NCI-H510A (cell line): ENCODE measurements around the gene B4GALT7.
"Not testable (repeated sequence)": the region's sequence is repeated elsewhere in the genome, so short reads cannot be mapped to it uniquely, and the experiment has no call there.

ENCODE experiments used
- DNase-seq: peaks from one replicate; lab custom pipeline; 2025; lab: John Stamatoyannopoulos, UW

B4GALT7 gene

DNA sequence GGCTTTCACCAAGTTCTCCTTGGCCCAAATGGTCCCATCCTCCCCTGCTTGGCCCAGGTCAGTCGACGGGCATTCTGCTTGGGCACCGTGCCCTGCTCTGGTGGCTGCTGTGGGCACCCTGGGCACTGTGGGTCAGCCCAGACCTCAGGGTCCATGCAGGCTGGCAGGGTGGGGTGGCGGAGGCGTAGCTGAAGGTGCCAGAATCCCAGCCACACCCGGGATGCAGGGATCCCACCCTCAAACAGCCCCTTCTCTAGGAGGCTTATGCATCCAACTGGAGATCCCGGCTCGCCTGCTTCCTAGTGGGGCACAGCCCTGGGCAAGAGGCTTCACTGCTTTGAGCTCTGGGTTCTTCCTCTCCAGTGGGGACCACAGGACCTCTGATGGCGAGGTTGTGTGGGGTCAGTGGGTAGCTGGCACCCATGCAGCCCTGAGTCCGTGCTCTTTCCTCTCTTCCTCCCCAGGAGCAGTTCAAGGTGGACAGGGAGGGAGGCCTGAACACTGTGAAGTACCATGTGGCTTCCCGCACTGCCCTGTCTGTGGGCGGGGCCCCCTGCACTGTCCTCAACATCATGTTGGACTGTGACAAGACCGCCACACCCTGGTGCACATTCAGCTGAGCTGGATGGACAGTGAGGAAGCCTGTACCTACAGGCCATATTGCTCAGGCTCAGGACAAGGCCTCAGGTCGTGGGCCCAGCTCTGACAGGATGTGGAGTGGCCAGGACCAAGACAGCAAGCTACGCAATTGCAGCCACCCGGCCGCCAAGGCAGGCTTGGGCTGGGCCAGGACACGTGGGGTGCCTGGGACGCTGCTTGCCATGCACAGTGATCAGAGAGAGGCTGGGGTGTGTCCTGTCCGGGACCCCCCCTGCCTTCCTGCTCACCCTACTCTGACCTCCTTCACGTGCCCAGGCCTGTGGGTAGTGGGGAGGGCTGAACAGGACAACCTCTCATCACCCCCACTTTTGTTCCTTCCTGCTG, 9.4 kb downstream of the B4GALT7 start:
- no peak for DNase-seq

GRCh38 chr5:177610131-177610769, 10.3 kb downstream of the B4GALT7 start:
- DNase-seq, result no peak

DNA sequence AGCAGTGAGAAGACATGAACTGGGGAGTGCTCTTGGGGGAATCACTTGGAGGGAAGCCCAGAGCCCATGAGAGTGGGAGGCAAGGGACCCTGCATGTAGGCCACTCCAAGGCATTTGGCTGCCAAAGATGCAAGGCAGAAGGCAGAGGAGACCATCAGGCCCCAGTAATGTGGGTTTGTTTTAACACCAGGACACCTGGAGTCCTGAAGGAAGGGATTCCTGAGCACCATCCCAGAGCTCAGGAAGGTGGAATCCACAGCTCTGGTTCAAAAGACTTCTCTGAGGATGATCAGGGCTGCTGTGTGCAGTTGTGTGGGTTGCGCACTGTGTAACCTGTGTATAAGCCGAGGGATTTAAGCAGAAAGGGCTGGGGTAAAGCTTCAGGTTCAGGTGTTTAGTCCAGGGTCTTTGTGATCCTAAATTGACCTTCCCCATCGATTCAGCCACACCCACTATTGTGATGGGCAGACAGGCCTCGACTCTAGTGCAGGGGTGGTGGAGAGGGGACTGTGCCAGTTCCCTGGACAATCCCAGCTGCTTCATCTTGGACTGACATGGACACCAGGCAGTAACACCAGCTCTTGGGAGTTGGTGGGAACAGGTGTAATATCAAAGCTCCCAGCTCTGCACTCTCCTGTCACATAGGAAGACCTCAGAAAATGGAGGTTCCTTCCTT, 11.0 kb downstream of the B4GALT7 start:
- no peak for DNase-seq

- DNase-seq, result no peak
Observed at GRCh38 chr5:177611446-177612214, 11.7 kb downstream of the B4GALT7 start.

DNA sequence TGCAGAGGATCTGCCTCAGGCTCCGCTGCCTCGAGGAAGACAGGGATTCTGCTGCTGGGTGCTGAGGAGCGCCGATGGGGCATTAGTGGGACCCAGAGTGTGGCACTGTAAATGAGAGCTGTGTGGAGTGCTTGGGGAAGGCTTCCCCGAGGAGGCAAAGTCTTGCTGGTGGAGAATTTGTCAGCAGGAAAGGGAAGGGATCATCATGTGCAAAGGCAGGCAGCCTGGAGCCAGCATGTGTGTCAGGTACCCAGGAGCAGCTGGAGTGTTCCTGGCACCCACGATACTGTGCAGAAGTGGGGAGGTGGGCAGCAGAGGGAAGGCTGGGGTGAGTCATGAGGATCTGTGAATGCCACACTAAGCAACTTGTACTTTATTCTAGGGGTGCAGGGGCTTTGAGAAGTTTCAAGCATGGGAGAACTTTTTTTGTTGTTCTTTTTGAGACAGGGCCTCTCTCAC, 12.3 kb downstream of the B4GALT7 start:
- no peak for DNase-seq

DNA sequence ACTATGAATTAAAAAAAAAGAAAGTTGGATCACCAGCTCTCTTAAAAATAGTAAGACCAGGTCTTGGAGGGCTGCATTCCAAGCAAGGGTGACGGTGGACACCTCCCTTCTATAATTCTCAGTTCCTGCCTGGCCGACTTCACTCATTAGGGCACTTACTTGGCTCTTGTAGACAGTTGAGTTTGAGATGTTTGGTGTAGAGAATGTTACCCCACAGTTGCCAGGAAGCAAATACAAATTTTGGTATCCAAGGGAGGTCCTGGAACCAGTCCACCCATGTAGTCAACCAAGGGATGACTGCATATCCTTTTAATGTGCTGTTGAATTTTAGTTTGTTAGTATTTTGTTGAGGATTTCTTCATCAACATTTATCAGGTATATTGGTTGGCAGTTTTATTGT, 20.6 kb downstream of the B4GALT7 start:
- no peak for DNase-seq

GRCh38 chr5:177624172-177624571, 24.2 kb downstream of the B4GALT7 start:
- DNase-seq, result not testable (repeated sequence)

DNA sequence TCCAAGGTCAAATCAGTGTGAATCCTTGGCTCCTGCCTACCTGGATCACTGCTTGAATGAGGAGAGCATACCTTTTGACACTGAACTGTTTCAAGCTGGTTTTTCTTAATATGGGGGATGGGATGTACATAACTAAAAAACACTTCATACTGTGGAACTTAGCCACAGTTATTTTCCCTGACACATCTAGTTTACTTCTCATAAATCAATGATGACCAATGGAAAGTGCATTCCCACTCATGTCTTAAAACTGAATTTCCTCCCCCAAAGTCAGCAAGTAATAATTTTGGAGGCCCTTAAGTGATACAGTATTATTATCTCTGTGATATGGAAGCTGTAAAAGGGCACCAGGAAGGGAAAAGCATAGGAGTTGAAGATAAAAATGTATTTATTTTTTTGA, 30.3 kb downstream of the B4GALT7 start:
- DNase-seq, result not testable (repeated sequence)

- DNase-seq, result not testable (repeated sequence)
Observed at GRCh38 chr5:177634912-177635311, 35.0 kb downstream of the B4GALT7 start.

DNA sequence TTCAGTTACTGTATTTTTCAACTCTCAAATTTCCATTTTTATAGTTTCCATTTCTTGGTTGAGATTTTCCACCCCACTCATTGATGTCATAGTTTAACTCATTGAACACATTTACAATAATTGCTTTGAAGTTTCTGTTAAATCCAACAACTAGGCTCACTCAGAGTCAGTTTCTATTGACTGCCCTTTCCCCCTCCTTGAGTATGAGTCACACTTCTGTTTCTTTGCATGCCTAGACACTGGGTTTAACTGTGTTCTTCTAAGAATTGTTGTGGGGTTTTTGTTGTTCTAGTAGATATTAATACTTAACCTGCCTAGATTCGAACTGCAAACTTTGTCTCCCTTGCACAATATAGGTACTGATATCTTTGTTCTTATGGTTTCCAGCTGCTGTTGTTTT, 45.5 kb downstream of the B4GALT7 start:
- not testable (repeated sequence) for DNase-seq

DNA sequence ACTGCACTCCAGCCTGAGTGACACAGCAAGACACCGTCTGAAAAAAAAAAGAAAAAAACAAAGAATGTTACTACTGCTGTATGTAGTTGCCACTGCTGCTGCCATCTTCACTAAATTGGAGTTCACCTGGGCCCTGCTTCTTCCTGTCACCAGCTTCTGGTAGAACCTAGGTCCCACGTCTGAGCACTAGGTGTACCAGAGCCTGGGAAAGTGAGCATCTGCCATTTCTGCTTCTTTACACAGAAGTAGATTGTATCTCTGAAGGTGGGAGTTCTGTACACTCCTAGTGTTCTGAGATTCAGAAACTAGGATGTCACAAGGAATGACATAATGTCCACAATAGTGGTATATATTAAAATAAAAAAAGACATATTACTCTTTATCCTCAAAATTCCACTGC, 51.3 kb downstream of the B4GALT7 start:
- not testable (repeated sequence) for DNase-seq

DNA sequence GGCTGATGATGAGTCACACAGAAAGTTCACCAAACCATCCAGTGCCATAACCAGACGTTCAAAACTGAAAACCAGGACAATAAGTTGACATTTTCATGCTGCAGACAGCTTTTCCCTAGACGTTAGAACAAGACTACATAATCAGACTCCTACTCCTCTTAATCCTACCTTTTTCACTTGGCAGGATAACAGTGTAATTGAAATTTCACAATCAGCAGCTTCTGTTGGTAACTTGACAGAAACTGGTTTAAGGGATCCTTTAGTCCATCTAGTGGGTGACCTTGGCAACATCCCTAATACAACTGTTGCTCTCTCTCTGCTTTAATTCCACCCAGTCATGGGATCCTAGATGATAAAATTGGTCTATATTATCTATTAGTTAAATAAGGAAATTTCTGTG, 57.9 kb downstream of the B4GALT7 start:
- not testable (repeated sequence) for DNase-seq

DNA sequence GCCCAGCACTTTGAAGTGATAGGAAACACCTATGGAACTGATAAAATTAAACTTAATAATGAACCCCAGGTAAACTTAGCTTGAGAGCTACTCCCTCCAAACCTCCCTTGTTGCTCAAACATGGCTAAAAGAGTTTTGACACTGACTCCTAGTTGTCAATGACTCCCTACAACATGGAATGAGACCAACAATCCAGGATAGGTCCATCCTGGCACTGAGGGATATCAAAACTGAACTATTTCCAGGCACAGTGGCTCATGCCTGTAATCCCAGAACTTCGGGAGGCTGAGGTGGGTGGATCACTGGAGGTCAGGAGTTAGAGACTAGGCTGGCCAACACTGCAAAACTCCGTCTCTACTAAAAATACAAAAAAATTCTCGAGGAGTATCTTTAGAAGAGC, 58.6 kb downstream of the B4GALT7 start:
- DNase-seq, result not testable (repeated sequence)
